DND-41 (cell line): Measurements from ENCODE around the gene SULT1B1.

ENCODE experiments used
- ATAC-seq: fragments of 200-7000 bp; cut with Tn5 transposase; 3 replicates; pipeline ENCODE4 v1.9.1; 2021; ENCODE audit warnings: low read depth; ENCODE audit not compliant: insufficient read depth
- DNase-seq: peaks from one replicate; pipeline ENCODE4 v3.0.0-alpha.2; 2020
- H2AFZ ChIP-seq: 2 replicates; pipeline ENCODE4 v1.6.0; 2012; ENCODE audit warnings: low read depth, low read length
- H3K27ac ChIP-seq: 2 replicates; pipeline ENCODE4 v1.5.1; 2012; ENCODE audit warnings: low read length, inconsistent platforms
- H3K27me3 ChIP-seq: fragments of 200-600 bp; sonication (generic); 2 replicates; pipeline ENCODE4 v1.6.0; 2012; ENCODE audit warnings: low read length, mild to moderate bottlenecking, inconsistent platforms; ENCODE audit not compliant: insufficient read depth, poor library complexity
- H3K36me3 ChIP-seq: 2 replicates; pipeline ENCODE4 v1.5.1; 2012; ENCODE audit warnings: low read length, inconsistent platforms; ENCODE audit not compliant: insufficient read depth
- H3K4me1 ChIP-seq: 2 replicates; pipeline ENCODE4 v1.5.1; 2012; ENCODE audit warnings: mild to moderate bottlenecking, low read length; ENCODE audit not compliant: insufficient read depth
- H3K4me2 ChIP-seq: 2 replicates; pipeline ENCODE4 v1.6.0; 2012; ENCODE audit warnings: mild to moderate bottlenecking, moderate library complexity, low read length, inconsistent platforms; ENCODE audit not compliant: insufficient read depth
- H3K4me3 ChIP-seq, 2 experiments: fragments of 200-600 bp in 1 of 2; shearing (Covaris generic) in 1 of 2; 2 replicates each; pipeline ENCODE4 v1.5.1; 2012 to 2016; ENCODE audit warnings: inconsistent platforms in 2 of 2, low read length in 2 of 2, mild to moderate bottlenecking in 2 of 2, low read depth in 1 of 2, moderate library complexity in 1 of 2
- H3K79me2 ChIP-seq: 2 replicates; pipeline ENCODE4 v1.6.0; 2012; ENCODE audit warnings: low read length, inconsistent platforms; ENCODE audit not compliant: insufficient read depth
- H3K9ac ChIP-seq: 2 replicates; pipeline ENCODE4 v1.6.0; 2012; ENCODE audit warnings: low read depth, mild to moderate bottlenecking, inconsistent platforms, low read length, moderate library complexity
- H3K9me3 ChIP-seq: 2 replicates; pipeline ENCODE4 v1.5.1; 2012; ENCODE audit warnings: low read length, moderate library complexity, mild to moderate bottlenecking, inconsistent platforms; ENCODE audit not compliant: insufficient read depth, severe bottlenecking
- H4K20me1 ChIP-seq: 2 replicates; pipeline ENCODE4 v1.6.0; 2012; ENCODE audit warnings: low read length; ENCODE audit not compliant: insufficient read depth
- CTCF ChIP-seq: IDR thresholded peaks from 2 replicates; pipeline ENCODE4 v1.5.1; 2012; ENCODE audit warnings: borderline replicate concordance, low read length, moderate library complexity, mild to moderate bottlenecking; ENCODE audit not compliant: poor library complexity, severe bottlenecking; ENCODE audit errors: extremely low read depth
- EZH2 ChIP-seq: IDR thresholded peaks from 3 replicates; pipeline ENCODE4 v1.6.1; 2012; ENCODE audit warnings: borderline replicate concordance, low read depth, mild to moderate bottlenecking, moderate library complexity, low read length, inconsistent platforms; ENCODE audit not compliant: severe bottlenecking

SULT1B1 gene

DNA sequence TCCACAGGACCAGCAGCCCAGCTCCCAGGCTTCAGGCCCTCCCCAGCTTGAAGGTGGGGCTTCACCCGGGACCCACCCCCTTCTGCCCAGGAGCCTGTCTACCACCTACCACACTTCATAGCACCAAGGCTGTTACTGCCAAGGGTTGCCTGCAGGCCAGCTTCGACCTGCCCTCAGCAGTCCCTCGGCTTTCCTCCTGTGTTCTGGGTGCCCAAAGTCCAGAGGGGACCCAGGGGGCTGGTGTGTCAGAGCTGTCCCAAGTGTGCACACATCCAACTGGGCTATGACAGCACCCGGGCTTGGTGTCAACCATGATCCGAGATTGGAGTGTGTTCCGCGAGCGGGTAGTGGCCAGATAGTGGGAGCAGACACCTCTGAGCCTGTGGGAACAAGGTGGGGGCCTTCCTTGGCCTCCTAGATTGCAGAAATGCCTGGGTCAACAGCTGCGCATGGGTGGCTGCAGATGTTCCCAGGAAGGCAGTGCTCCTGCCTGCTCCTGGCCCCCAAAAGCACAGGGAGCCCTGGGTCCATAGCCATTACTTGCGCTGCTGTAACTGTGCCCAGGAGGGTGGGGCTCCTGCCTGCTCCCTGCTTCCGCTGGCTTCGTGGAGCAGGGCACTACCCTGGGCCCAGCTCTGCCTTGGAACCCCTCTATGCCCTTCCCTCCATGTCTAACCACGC is 16.8 kb downstream of the SULT1B1 start:
- H3K4me3 ChIP-seq: no peak overlapping the region
- no peak for ATAC-seq
- H3K79me2 ChIP-seq: no peaks in the 10 kb centered on the region
- H4K20me1 ChIP-seq: no peaks in the 10 kb centered on the region
- no peak overlapping the region for H3K9ac ChIP-seq
- no peak for DNase-seq
- H3K9me3 ChIP-seq: no peaks in the 10 kb centered on the region
- no peak overlapping the region for H3K27ac ChIP-seq
- H3K27me3 ChIP-seq: no peaks in the 10 kb centered on the region
- H3K4me1 ChIP-seq: no peaks in the 10 kb centered on the region
- H3K36me3 ChIP-seq: no peaks in the 10 kb centered on the region
- no peak overlapping the region for H2AFZ ChIP-seq
- no peak overlapping the region for H3K4me2 ChIP-seq
- TF ChIP-seq EZH2: no peak
- no peak for TF ChIP-seq CTCF

DNA sequence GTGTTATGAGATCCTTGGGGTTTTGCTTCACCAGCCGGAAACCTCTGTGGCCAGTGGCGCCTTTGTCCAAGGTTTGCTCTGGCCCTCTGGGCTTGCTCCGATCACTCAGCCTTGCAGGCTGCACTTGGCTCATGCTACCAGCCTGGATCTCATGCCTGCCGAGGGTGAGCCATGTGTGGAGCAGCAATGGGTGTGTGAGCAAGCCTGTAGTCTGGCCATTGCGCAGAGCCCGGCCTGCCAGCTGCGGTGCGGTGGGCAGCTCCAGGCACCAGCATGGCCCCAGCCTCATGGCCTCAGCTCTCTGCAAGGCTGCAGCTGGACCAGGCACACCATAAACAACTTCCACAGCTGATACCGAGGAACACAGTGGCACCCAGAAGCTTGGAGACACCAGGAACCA is 17.8 kb downstream of the SULT1B1 start:
- H3K27me3 ChIP-seq: no peaks in the 10 kb centered on the region
- ATAC-seq: no peak

DNA sequence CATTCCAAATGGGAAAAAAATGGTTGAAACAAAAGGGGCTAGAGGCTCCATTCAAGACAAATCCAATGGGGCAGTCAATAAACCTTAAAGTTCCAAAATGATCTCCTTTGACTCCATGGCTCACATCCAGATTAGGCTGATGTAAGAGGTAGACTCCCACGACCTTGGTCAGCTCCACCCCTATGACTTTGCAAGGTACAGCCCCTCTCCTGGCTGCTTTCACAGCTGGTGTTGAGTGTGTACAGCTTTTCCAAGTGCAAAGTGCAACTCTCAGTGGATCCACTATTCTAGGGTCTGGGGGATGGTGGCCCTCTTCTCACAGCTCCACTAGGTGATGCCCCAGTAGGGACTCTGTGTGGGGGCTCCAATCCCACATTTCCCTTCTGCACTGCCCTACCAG is 21.5 kb downstream of the SULT1B1 start:
- Histone ChIP-seq H3K27ac (no peak overlapping the region), H3K4me1 (no peaks in the 10 kb centered on the region), H3K9me3 (no peaks in the 10 kb centered on the region), H3K27me3 (no peaks in the 10 kb centered on the region), H3K36me3 (no peaks in the 10 kb centered on the region), H2AFZ (no peak overlapping the region), H3K79me2 (no peaks in the 10 kb centered on the region), H3K4me2 (no peak overlapping the region), H4K20me1 (no peaks in the 10 kb centered on the region), H3K4me3 (no peak overlapping the region), H3K9ac (no peak overlapping the region)
- DNase-seq (no peak), ATAC-seq (no peak)
- TF ChIP-seq EZH2 (no peak), CTCF (no peak)

More for the DNA sequence above, 17.8 kb downstream of the SULT1B1 start:
- Histone ChIP-seq H3K36me3 (no peaks in the 10 kb centered on the region), H3K4me2 (no peak overlapping the region), H4K20me1 (no peaks in the 10 kb centered on the region), H3K27ac (no peak overlapping the region), H3K4me3 (no peak overlapping the region), H3K79me2 (no peaks in the 10 kb centered on the region), H3K9me3 (no peaks in the 10 kb centered on the region), H2AFZ (no peak overlapping the region), H3K9ac (no peak overlapping the region), H3K4me1 (no peaks in the 10 kb centered on the region)
- no peak for DNase-seq
- TF ChIP-seq CTCF (no peak), EZH2 (no peak)
